HEK293 (cell line): ENCODE data around the gene KLHL21.

Experiments used
- CTCF ChIA-PET: fragments of 350-600 bp; formaldehyde crosslinking; extraction: SDS; loops from one replicate; lab custom pipeline; 2021; ENCODE audit warnings: antibody characterized with exemption; lab: Yijun Ruan, JAX
- POLR2A ChIA-PET: fragments of 300-600 bp; formaldehyde crosslinking; extraction: SDS; loops from one replicate; lab custom pipeline; 2020; ENCODE audit warnings: antibody characterized with exemption, inconsistent platforms; lab: Yijun Ruan, JAX
- H3K27ac ChIP-seq: fragments of 200-500 bp; sonication (Bioruptor generic); 2 replicates; pipeline ENCODE4 v1.5.1; 2014; ENCODE audit warnings: low read depth, low read length, control low read depth, inconsistent platforms; ENCODE audit errors: extremely low read depth
- H3K36me3 ChIP-seq, 2 experiments: fragments of 200-500 bp in 1 of 2; sonication (Bioruptor generic) in 1 of 2; 1 replicate in 1 of 2; 2 replicates in 1 of 2; pipeline ENCODE4 v1.5.1; 2014 to 2017; ENCODE audit warnings: inconsistent platforms in 2 of 2, low read length in 2 of 2; ENCODE audit not compliant: control insufficient read depth in 2 of 2, insufficient read depth in 1 of 2
- H3K4me1 ChIP-seq: fragments of 200-500 bp; sonication (Bioruptor generic); 2 replicates; pipeline ENCODE4 v1.5.1; 2014; ENCODE audit warnings: mild to moderate bottlenecking, low read length, inconsistent platforms; ENCODE audit not compliant: control insufficient read depth, insufficient read depth
- H3K4me3 ChIP-seq: 2 replicates; pipeline ENCODE4 v1.5.1; 2011; ENCODE audit warnings: low read depth, mild to moderate bottlenecking, control low read depth, low read length, moderate library complexity
- H3K9me3 ChIP-seq: fragments of 200-500 bp; sonication (Bioruptor generic); 2 replicates; pipeline ENCODE4 v1.5.1; 2014; ENCODE audit warnings: low read depth, low read length, inconsistent platforms; ENCODE audit not compliant: control insufficient read depth, insufficient read depth
- IKZF3 ChIP-seq: fragments of 450-650 bp; IDR thresholded peaks from 2 replicates; pipeline ENCODE4 v1.5.0; 2018; ENCODE audit warnings: missing biosample characterization, mild to moderate bottlenecking, missing genetic modification characterization, moderate library complexity
- KLF7 ChIP-seq: fragments of 450-650 bp; formaldehyde crosslinking; IDR thresholded peaks from 2 replicates; pipeline ENCODE4 v1.5.1; 2016; ENCODE audit warnings: missing biosample characterization, missing genetic modification characterization, borderline replicate concordance
- KLF8 ChIP-seq: fragments of 450-650 bp; formaldehyde crosslinking; IDR thresholded peaks from 2 replicates; pipeline ENCODE4 v1.5.1; 2016; ENCODE audit warnings: missing biosample characterization, missing genetic modification characterization
- REST ChIP-seq: fragments of 450-650 bp; formaldehyde crosslinking; IDR thresholded peaks from 2 replicates; pipeline ENCODE4 v1.5.1; 2016; ENCODE audit warnings: missing biosample characterization, missing genetic modification characterization
- TCF7L2 ChIP-seq: IDR thresholded peaks from 2 replicates; pipeline ENCODE4 v1.6.1; 2011; ENCODE audit warnings: low read depth, mild to moderate bottlenecking, inconsistent platforms, low read length, moderate library complexity, borderline replicate concordance
- ZBTB11 ChIP-seq: fragments of 450-650 bp; formaldehyde crosslinking; conservative IDR thresholded peaks from 2 replicates; pipeline ENCODE4 v1.5.1; 2016; ENCODE audit warnings: low read depth, missing biosample characterization, missing genetic modification characterization
- ZBTB26 ChIP-seq: fragments of 450-650 bp; formaldehyde crosslinking; optimal IDR thresholded peaks from 2 replicates; pipeline ENCODE3; 2016; ENCODE audit warnings: missing biosample characterization, mild to moderate bottlenecking, missing genetic modification characterization
- ZFP69B ChIP-seq: fragments of 450-650 bp; formaldehyde crosslinking; IDR thresholded peaks from 2 replicates; pipeline ENCODE4 v1.5.1; 2016; ENCODE audit warnings: missing biosample characterization, missing genetic modification characterization
- ZNF16 ChIP-seq: fragments of 450-650 bp; formaldehyde crosslinking; IDR thresholded peaks from 2 replicates; pipeline ENCODE4 v1.5.1; 2016; ENCODE audit warnings: low read depth, missing biosample characterization, missing genetic modification characterization
- ZNF184 ChIP-seq: fragments of 450-650 bp; IDR thresholded peaks from 2 replicates; pipeline ENCODE4 v1.5.1; 2018; ENCODE audit warnings: missing biosample characterization, mild to moderate bottlenecking, missing genetic modification characterization
- ZNF266 ChIP-seq: fragments of 450-650 bp; formaldehyde crosslinking; IDR thresholded peaks from 2 replicates; pipeline ENCODE4 v1.5.1; 2016; ENCODE audit warnings: missing biosample characterization, missing genetic modification characterization, low read depth
- ZNF280C ChIP-seq: fragments of 450-650 bp; formaldehyde crosslinking; IDR thresholded peaks from 2 replicates; pipeline ENCODE4 v1.5.1; 2016; ENCODE audit warnings: missing biosample characterization, missing genetic modification characterization
- ZNF341 ChIP-seq: fragments of 450-650 bp; formaldehyde crosslinking; IDR thresholded peaks from 2 replicates; pipeline ENCODE4; 2016; ENCODE audit warnings: low read depth, missing biosample characterization, missing genetic modification characterization
- ZNF354C ChIP-seq: fragments of 450-650 bp; formaldehyde crosslinking; IDR thresholded peaks from 2 replicates; pipeline ENCODE4 v1.5.1; 2016; ENCODE audit warnings: missing biosample characterization, missing genetic modification characterization, low read depth, borderline replicate concordance
- ZNF362 ChIP-seq: fragments of 450-650 bp; formaldehyde crosslinking; IDR thresholded peaks from 2 replicates; pipeline ENCODE4 v1.5.1; 2016; ENCODE audit warnings: missing biosample characterization, missing genetic modification characterization
- ZNF416 ChIP-seq: fragments of 450-650 bp; formaldehyde crosslinking; IDR thresholded peaks from 2 replicates; pipeline ENCODE4 v1.5.1; 2016; ENCODE audit warnings: missing biosample characterization, missing genetic modification characterization
- ZNF518A ChIP-seq: fragments of 450-650 bp; formaldehyde crosslinking; conservative IDR thresholded peaks from 2 replicates; pipeline ENCODE4 v1.5.1; 2016; ENCODE audit warnings: low read depth, missing biosample characterization, missing genetic modification characterization
- ZNF830 ChIP-seq: fragments of 450-650 bp; IDR thresholded peaks from 2 replicates; pipeline ENCODE4 v1.5.0; 2018; ENCODE audit warnings: missing biosample characterization, missing genetic modification characterization, low read depth, mild to moderate bottlenecking, moderate library complexity

KLHL21 gene

GRCh38 chr1:6625584-6626149 lies 23.0 kb upstream of the KLHL21 start:
- no peaks in the 10 kb centered on the region for H3K4me1 ChIP-seq
- no peaks in the 10 kb centered on the region for H3K9me3 ChIP-seq
- peak overlapping the region; percentile 80 for H3K4me3 ChIP-seq
- H3K27ac ChIP-seq = peak overlapping the region; percentile 93
- ChIA-PET CTCF (interaction anchor here (0.7 kb wide), 1 partner anchor 202 kb away, joined by 3 read pairs; no protein-coding TSS in a partner anchor), POLR2A (interaction anchor here (1.0 to 1.4 kb wide), 3 partner anchors 10 to 24 kb away, joined by 5 to 7 read pairs (median 5); partner anchors contain the start of gene PHF13)
- H3K36me3 ChIP-seq = peaks cover 26 to 80% of the 10 kb centered on the region in 2 experiments; a peak in 2 of 3 replicates
- TF ChIP-seq ZNF266 (tag by site-specific recombination) (no peak), ZNF416 (tag by site-specific recombination) (no peak), KLF7 (no peak), ZNF354C (no peak), ZNF280C (tag by site-specific recombination) (no peak), TCF7L2 (no peak), ZNF16 (tag by site-specific recombination) (no peak), ZNF184 (tag by site-specific recombination) (no peak), ZNF362 (tag by site-specific recombination) (no peak), ZBTB26 (tag by site-specific recombination) (no peak), ZNF830 (no peak), ZBTB11 (tag by site-specific recombination) (peak; percentile 36; the same call in 1 of the 2 replicates), REST (tag by site-specific recombination) (no peak), ZNF518A (tag by site-specific recombination) (no peak), KLF8 (tag by site-specific recombination) (0 out of 2 replicates have a peak, but pooled peaks have one; percentile 14), ZNF341 (no peak), IKZF3 (tag by site-specific recombination) (peak; percentile 8; the same call in 1 of the 2 replicates), ZFP69B (tag by site-specific recombination) (no peak)
